EL (cell line): ENCODE data around the gene CRIM1.

Source experiments
- DNase-seq: peaks from one replicate; pipeline ENCODE4 v3.0.0-alpha.2; 2016

The CRIM1 gene

GRCh38 chr2:36486521-36487044 lies 131.0 kb downstream of the CRIM1 start:
- DNase-seq = peak; percentile 92

DNA sequence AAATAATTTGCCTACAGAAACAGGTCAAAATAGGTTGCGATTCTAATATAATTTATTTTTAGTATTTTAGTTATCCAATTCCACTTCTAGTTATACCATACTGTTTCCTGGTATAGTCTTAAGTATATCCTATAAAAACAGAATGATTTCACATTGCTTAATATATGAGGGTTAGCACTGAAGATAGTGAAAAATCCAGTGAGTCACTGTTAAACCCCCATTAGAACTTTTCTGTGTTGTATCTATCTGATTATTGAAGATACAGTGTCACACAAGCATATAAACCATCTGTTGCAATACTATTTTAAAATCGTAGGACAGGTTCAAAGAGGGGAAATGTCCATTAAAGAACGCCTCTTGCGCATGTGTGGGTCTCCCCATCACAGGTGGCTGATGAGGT lies 132.4 kb downstream of the CRIM1 start:
- peak; percentile 37 for DNase-seq

GRCh38 chr2:36489281-36489680 lies 133.7 kb downstream of the CRIM1 start:
- DNase-seq = peak; percentile 94

- no peak for DNase-seq
These were observed 135.2 kb downstream of the CRIM1 start for GRCh38 chr2:36490749-36491148.

GRCh38 chr2:36492216-36492945 lies 136.8 kb downstream of the CRIM1 start:
- DNase-seq = peak; percentile 35

DNA sequence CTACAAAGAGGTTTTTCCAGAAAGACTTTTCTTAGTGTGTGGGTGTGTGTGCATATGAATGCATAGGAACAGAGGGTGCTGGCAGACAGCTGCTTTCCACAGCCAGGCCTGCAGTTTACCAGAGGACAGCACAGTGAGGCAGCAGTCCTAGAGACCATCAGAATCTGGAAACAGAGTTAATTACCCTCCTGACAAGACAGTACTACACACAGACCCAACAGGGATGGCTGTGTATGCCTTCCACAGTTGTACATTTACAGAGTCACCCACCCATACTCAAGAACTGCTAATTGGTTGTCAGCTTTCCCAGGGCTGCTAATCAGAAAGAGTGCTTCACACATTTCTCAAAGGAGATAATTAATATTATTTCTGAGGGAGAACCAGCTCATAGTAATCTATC lies 137.7 kb downstream of the CRIM1 start:
- no peak for DNase-seq

DNA sequence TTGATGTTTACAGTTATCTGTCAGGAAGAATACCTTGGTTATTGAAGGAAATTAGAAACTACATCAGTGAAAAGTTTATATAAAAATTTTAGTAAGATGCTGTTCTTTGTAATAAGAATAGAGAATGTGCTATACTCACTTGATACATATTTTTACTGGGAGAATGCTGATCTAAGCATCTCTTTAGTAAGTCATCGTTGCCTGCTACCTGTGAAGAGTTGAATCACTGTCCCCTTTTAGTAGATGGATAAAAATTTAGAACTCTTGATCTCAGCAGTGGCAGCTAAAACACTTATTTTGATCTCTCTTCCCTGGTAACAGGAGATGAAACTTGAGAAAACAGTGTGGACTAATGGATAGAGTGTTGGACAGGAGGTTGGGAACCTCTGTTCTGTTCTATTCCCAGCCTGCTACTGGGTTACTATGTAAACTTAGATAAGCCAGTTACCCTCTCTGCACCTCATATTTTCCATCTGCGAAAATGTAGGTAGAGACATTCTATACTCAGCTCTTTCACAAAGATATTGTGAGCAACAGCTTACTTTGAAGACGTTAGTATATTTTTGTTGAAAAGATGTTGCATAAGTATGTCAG lies 142.1 kb downstream of the CRIM1 start:
- DNase-seq = no peak

GRCh38 chr2:36499128-36499820 lies 143.7 kb downstream of the CRIM1 start:
- no peak for DNase-seq

DNA sequence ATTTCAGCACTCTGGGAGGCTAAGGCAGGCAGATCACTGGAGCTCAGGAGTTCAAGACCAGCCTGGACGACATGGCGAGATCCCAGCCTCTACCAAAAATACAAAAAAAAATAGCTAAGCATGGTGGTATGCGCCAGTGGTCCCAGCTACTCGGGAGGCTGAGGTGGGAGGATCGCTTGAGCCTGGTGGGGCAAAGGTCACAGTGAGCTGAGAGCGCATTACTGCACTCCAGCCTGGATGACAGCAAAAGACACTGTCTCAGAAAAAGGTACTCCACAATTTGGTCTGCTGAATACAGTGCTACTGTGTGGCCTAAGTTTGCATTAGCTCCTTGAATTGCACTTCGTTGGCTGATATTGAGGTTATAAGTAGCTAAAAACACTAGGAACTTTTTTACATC lies 144.5 kb downstream of the CRIM1 start:
- DNase-seq = no peak

- no peak for DNase-seq
These were observed 146.5 kb downstream of the CRIM1 start for GRCh38 chr2:36502081-36502480.

- peak; percentile 73 for DNase-seq
These were observed 151.8 kb downstream of the CRIM1 start for GRCh38 chr2:36507408-36507812.

- no peak for DNase-seq
These were observed 153.5 kb downstream of the CRIM1 start for GRCh38 chr2:36509075-36509474.

DNA sequence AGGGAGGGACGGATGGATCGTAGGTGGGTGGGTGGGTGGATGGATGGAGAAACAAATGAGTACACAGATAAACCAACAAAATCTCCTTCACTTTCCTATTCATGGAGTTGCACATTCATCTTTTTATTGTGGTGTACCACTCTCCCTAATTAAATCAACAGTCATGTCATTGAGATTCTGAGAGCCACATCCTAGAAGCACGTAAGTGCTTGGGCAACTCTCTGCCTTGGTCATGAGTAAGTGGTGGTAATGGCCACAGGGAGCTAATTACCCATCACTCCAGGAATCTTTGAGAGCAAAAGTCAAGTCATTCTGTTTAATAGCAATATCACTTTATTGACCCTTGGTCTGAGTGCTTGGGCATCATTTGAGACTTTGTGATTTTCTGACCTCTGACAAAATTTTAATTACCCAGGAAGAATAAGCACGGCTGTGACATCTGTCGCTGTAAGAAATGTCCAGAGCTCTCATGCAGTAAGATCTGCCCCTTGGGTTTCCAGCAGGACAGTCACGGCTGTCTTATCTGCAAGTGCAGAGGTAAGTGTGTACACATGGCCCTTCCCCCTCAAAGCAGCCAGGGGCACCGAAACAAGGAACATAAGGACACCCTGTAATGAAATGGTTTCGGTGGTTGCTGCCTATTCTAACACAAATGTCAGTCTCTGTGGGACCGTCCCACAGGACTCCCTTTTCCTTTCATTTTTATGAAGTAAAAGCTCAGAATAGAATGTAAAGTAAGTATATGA lies 156.5 kb downstream of the CRIM1 start:
- peak; percentile 59 for DNase-seq

GRCh38 chr2:36512705-36513104 lies 157.1 kb downstream of the CRIM1 start:
- DNase-seq = peak; percentile 38

GRCh38 chr2:36513661-36514060 lies 158.1 kb downstream of the CRIM1 start:
- no peak for DNase-seq

- DNase-seq = no peak
These were observed 160.0 kb downstream of the CRIM1 start for GRCh38 chr2:36515538-36515937.

DNA sequence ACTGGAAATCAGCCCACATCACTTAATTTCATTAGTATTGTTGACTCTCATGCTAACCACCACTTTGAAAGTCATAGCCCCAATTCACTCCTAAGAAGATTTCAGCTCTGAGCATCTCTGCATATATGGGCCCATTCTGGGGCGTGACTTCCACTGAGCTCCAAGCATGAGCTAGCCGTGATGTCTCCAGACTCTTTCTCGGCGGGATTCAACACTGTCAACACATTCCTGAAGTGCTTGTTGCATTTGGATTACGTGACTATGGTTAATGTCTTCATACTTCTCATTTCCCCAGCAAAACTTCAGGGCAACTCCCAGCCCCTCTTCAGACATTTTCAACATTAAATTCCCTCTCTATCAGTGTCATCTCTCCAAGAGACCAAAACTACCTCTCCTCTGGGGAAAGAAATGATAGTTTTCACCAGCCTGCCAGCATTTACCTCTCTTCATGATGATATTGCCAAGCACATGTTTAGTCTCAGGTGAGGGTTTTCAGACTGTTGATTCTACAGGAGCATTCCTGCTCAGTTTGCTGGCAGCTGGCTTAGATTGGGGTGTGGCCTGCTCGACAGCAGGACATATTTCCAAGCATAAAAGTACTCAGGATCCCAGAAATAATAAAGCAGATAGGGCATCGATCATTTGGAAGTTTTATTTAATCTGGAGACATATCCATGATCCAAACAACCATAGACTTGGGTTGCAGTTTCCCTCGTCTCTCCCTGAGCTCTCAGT lies 160.7 kb downstream of the CRIM1 start:
- DNase-seq = peak; percentile 87

- DNase-seq = no peak
These were observed 164.9 kb downstream of the CRIM1 start for GRCh38 chr2:36520431-36520830.

DNA sequence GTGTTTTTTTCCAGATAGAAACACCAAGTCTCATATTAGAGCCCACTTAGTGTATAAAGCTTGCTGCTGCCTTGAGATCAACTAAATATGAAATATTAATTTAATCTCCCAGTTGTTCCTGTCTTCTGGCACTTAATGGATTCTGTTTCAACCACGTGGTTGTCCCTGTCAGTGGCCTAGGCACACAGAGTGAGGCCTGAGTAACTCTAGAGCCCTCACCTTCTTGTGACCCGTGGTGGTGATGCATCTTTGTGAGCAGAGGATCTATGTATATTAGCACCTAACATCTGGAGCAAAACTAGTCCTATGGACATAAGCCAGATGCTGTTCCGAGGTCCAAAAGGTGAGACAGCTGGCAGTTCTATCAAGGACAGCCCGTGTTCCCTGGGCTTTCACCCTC lies 167.6 kb downstream of the CRIM1 start:
- no peak for DNase-seq

DNA sequence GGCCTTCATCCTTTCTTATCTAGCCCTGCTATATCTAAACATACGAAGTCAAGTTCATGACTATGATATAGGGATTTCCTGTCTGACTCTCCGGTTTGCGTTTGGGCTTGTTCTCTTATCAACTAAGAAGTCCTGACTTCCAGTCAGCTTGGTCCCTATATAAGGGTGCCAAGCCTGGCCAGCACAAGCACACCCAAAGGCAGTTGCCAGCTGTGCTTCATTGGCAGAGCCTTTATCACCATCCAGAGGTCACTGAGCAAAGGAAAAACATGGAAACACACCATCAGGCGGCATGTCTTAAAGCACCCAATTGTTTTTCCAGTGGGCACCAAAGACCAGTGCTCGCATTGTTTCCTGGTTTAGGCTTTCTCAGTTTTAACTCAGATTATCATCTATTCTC lies 169.7 kb downstream of the CRIM1 start:
- no peak for DNase-seq

DNA sequence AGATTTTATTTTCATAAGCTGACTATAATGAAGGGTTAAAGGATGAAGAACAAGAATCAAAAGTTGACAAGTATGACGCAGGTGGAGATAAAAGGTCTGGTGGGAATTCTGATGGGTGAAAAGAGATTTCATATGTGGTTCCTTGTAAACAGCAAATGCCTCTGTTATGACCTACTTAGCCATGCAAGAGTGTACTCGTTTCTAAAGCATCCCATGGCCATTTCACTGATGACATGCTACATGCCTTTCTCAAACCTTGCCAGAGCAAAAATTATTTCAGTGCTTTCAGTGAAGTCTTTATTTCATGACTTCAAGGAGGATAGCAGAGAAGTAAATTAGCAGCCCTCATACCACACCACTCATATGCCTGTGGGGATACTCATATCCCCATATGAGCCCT lies 170.6 kb downstream of the CRIM1 start:
- DNase-seq = peak; percentile 35

DNA sequence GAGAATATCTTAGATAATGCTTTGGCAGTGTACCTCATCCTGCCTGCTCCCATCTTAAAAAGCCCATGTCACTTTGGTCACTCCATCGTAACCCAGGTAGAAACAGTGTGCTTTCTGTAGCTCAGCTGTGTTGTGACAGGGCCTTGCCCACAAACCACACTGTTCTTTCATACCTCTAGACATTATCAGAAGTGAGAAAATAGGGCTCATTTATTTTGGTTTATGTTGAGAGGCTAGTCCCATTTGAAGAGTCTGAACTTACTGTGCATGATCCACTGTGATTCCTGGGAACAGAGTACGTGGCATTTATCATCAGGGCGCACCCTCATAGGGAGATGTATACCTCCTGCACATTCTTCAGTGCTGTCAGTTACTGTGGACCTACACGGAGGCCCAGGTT lies 172.7 kb downstream of the CRIM1 start:
- no peak for DNase-seq
